SK-N-MC (cell line): ENCODE measurements around the gene LTBP4.

Experiments used
- DNase-seq: peaks from one replicate; pipeline ENCODE4 v3.0.0-alpha.2; 2011; ENCODE audit warnings: low read depth, low spot score
- H3K27ac ChIP-seq: fragments of 200-600 bp; sonication (generic); 2 replicates; pipeline ENCODE4 v1.5.1; 2016; ENCODE audit warnings: mixed run types
- H3K36me3 ChIP-seq: fragments of 200-600 bp; sonication (generic); 2 replicates; pipeline ENCODE4 v1.6.1; 2017; ENCODE audit warnings: antibody characterized with exemption, low read length, mixed read lengths; ENCODE audit not compliant: insufficient read depth
- H3K4me3 ChIP-seq: fragments of 200-600 bp; sonication (generic); 2 replicates; pipeline ENCODE4 v1.5.1; 2016
- H3K9ac ChIP-seq: fragments of 200-600 bp; sonication (generic); 2 replicates; pipeline ENCODE4 v1.8.0; 2017; ENCODE audit warnings: mixed run types, mixed read lengths; ENCODE audit not compliant: insufficient read length
- H3K9me3 ChIP-seq: fragments of 200-600 bp; sonication (generic); 2 replicates; pipeline ENCODE4 v1.6.1; 2017; ENCODE audit warnings: low read depth, mild to moderate bottlenecking, antibody characterized with exemption, low read length, moderate library complexity, mixed read lengths
- EZH2 ChIP-seq: fragments of 200-600 bp; sonication (generic); IDR thresholded peaks from one replicate; pipeline ENCODE4 v1.6.1; 2017; ENCODE audit warnings: antibody characterized with exemption
- FOXP2 ChIP-seq: optimal IDR thresholded peaks from 2 replicates; pipeline ENCODE3; 2011; ENCODE audit warnings: mild to moderate bottlenecking, moderate library complexity; ENCODE audit not compliant: insufficient read depth; ENCODE audit errors: extremely low read length, control extremely low read depth
- POLR2AphosphoS5 ChIP-seq: IDR thresholded peaks from 2 replicates; pipeline ENCODE4 v1.6.1; 2012; ENCODE audit warnings: mild to moderate bottlenecking, low read depth, low read length, borderline replicate concordance

LTBP4 gene

GRCh38 chr19:40668991-40669614 is 67.9 kb downstream of the LTBP4 start:
- Histone ChIP-seq H3K9ac (no peak overlapping the region), H3K36me3 (peaks cover 53% of the 10 kb centered on the region; the same call in 1 of the 2 replicates)

GRCh38 chr19:40671404-40671803 is 70.2 kb downstream of the LTBP4 start:
- no peak for DNase-seq
- no peak overlapping the region for H3K4me3 ChIP-seq
- no peak overlapping the region for H3K27ac ChIP-seq
- peaks cover 66% of the 10 kb centered on the region; the same call in 1 of the 2 replicates for H3K36me3 ChIP-seq
- no peaks in the 10 kb centered on the region for H3K9me3 ChIP-seq
- no peak for TF ChIP-seq POLR2AphosphoS5
- no peak for TF ChIP-seq EZH2
- TF ChIP-seq FOXP2, result no peak
- no peak overlapping the region for H3K9ac ChIP-seq

More at GRCh38 chr19:40668991-40669614, 67.9 kb downstream of the LTBP4 start:
- Histone ChIP-seq H3K27ac (no peak overlapping the region), H3K4me3 (no peak overlapping the region), H3K9me3 (no peaks in the 10 kb centered on the region)
- no peak for DNase-seq
- no peak for TF ChIP-seq POLR2AphosphoS5
- no peak for TF ChIP-seq EZH2
- no peak for TF ChIP-seq FOXP2

GRCh38 chr19:40672038-40672437 is 70.9 kb downstream of the LTBP4 start:
- no peak for TF ChIP-seq POLR2AphosphoS5
- TF ChIP-seq EZH2, result no peak
- no peak for TF ChIP-seq FOXP2

GRCh38 chr19:40672573-40673299 is 71.6 kb downstream of the LTBP4 start:
- H3K27ac ChIP-seq, result no peak overlapping the region
- no peak overlapping the region for H3K4me3 ChIP-seq
- H3K36me3 ChIP-seq, result peaks cover 73% of the 10 kb centered on the region; the same call in 1 of the 2 replicates
- no peak for DNase-seq
- TF ChIP-seq POLR2AphosphoS5 (no peak), EZH2 (no peak)
- no peak overlapping the region for H3K9ac ChIP-seq
- H3K9me3 ChIP-seq, result no peaks in the 10 kb centered on the region

More at GRCh38 chr19:40672038-40672437, 70.9 kb downstream of the LTBP4 start:
- DNase-seq, result no peak
- Histone ChIP-seq H3K27ac (no peak overlapping the region), H3K4me3 (no peak overlapping the region), H3K9ac (no peak overlapping the region), H3K36me3 (peaks cover 66% of the 10 kb centered on the region; the same call in 1 of the 2 replicates), H3K9me3 (no peaks in the 10 kb centered on the region)

- DNase-seq, result no peak
- no peak overlapping the region for H3K27ac ChIP-seq
- H3K9me3 ChIP-seq, result no peaks in the 10 kb centered on the region
- H3K4me3 ChIP-seq, result no peak overlapping the region
- H3K9ac ChIP-seq, result no peak overlapping the region
- no peak for TF ChIP-seq FOXP2
- TF ChIP-seq POLR2AphosphoS5, result no peak
- TF ChIP-seq EZH2, result no peak
- peaks cover 79% of the 10 kb centered on the region; the same call in 1 of the 2 replicates for H3K36me3 ChIP-seq
Observed at GRCh38 chr19:40673397-40673796, 72.2 kb downstream of the LTBP4 start.

- no peak for DNase-seq
- H3K27ac ChIP-seq, result no peak overlapping the region
Observed at GRCh38 chr19:40674291-40674690, 73.1 kb downstream of the LTBP4 start.

GRCh38 chr19:40677156-40677555 is 76.0 kb downstream of the LTBP4 start:
- H3K9ac ChIP-seq, result no peak overlapping the region
- H3K27ac ChIP-seq, result no peak overlapping the region
- no peaks in the 10 kb centered on the region for H3K9me3 ChIP-seq
- peaks cover 60% of the 10 kb centered on the region; the same call in 1 of the 2 replicates for H3K36me3 ChIP-seq
- no peak overlapping the region for H3K4me3 ChIP-seq
- DNase-seq, result no peak
- no peak for TF ChIP-seq EZH2
- no peak for TF ChIP-seq FOXP2
- no peak for TF ChIP-seq POLR2AphosphoS5

More at GRCh38 chr19:40674291-40674690, 73.1 kb downstream of the LTBP4 start:
- TF ChIP-seq POLR2AphosphoS5 (no peak), EZH2 (no peak), FOXP2 (no peak)
- H3K4me3 ChIP-seq, result no peak overlapping the region
- H3K9ac ChIP-seq, result no peak overlapping the region
- no peaks in the 10 kb centered on the region for H3K9me3 ChIP-seq
- H3K36me3 ChIP-seq, result peaks cover 79% of the 10 kb centered on the region; the same call in 1 of the 2 replicates
